Left forelimb (tissue), 1 donor: ENCODE data around the gene ATOX1.
"Not testable (repeated sequence)": the region's sequence is repeated elsewhere in the genome, so short reads cannot be mapped to it uniquely, and the experiment has no call there.

Experiments
- DNase-seq: peaks from one replicate; pipeline ENCODE4 v3.0.0-alpha.2; 2018; ENCODE audit warnings: low spot score

ATOX1 gene

DNA sequence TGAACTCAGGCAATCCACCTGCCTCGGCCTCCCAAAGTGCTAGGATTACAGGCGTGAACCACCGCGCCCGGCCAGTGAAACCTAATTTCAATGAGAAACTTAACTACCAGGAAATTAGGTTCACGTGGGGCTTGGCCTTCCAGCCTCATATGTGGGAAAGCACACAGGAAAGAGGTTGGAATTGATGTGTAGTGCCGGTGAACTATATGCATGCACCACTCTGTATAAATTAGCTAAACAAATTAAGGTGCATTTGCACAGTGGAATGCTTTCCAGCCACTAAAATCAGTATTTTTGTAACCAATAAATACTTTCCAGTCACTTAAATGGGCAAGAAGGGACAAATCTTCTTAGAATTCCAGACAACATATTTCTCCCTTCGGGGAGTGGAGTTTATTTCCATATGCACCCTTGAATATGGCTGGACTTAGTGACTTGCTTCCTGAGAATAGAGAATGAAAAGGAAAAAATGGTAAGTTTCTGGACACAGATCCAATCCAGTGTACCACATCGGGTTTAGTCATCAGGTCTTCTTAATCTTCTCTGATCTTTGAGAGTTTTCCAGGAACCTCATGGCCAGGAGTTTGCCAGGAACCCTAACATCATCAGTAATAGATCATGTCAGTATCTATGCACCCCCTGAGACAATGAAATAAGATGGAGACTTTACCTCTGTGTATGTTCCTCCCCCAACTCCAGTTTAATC, 24.9 kb downstream of the ATOX1 start:
- no peak for DNase-seq

DNA sequence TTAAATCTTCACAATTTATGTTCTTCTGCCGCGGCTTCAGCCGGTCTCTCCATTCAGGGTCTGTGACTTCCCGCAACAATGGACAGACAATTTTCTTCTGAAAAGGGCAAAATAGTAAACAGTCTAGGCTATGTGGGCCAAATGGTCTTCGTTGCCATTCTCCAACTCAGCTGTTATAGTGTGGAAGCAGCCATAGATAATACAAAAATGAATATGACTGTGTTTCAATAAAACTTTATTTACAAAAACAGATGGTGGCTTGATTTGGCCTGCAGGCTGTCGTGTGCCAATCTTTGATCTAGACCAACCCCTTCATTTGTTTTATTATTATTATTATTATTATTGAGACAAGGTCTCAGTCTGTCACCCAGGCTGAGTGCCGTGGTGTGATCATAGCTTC, 28.1 kb downstream of the ATOX1 start:
- DNase-seq: no peak

DNA sequence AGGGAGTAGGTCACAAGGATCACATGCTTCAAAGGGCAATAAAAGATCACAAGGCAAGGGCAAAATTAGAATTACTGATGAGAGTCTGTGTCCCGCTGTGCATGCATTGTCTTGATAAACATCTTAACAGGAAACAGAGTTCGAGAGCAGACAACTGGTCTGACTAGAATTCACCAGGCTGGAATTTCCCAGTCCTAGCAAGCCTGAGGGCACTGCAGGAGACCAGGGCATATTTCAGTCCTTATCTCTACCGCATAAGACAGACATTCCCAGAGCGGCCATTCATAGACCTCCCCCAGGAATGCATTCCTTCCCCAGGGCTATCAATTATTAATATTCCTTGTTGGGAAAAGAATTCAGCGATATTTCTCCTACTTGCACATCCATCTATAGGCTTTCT, 28.8 kb downstream of the ATOX1 start:
- DNase-seq: not testable (repeated sequence)

GRCh38 chr5:151724360-151724759, 34.1 kb downstream of the ATOX1 start:
- no peak for DNase-seq

GRCh38 chr5:151722546-151722945, 35.9 kb downstream of the ATOX1 start:
- no peak for DNase-seq

DNA sequence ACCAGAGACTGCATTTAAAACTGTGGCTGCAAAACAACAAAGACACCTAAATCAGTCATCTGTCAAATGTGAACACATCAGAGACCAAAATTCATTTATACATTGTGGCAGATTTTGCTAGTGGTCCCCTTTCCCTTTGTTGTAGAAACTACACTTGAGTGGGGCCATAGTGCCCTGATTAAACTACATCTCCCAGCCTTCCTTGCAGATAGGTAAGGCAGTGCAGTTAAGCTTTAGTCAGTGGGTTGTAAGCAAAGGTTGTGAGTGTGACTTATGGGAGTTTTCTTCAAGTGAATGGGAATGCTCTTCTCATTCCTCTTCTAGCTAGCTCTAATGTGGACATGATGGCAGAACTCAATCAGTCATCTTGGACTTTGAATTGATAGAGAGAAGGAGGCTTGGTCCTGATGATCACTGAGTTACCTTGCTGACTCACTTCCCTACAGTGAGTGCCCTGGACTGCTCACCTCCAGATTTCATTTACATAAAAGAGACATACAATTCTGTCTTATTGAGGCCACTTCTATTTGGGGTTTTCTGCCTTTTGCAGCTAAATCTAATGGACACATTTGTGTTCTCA, 36.5 kb downstream of the ATOX1 start:
- no peak for DNase-seq

DNA sequence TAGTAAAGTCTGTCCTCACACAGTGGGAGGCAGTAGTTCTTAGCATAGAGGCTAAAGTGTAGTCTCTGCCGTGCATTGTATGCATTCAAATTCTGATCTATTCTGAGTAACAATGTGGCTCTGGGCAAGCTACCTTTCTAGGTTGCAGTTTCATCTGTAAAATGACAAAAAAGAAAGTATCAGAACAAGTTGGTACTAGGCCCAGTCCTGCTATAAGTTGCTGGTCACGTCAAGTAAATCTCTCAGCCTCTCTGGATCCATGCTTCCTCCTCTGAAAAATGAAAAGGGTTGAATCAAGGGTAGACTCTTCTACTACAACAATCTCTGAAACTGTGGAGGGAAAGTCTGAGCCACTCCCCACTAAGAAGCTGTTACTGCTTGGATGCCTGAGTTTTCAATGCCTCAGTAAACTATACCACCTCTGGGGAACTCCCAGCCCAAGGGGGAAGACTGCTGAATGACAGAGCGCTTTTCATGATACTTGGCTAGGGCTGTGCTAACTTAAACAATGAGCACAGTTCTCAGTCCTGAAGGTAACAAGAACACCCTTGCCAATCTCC, 37.3 kb downstream of the ATOX1 start:
- no peak for DNase-seq

DNA sequence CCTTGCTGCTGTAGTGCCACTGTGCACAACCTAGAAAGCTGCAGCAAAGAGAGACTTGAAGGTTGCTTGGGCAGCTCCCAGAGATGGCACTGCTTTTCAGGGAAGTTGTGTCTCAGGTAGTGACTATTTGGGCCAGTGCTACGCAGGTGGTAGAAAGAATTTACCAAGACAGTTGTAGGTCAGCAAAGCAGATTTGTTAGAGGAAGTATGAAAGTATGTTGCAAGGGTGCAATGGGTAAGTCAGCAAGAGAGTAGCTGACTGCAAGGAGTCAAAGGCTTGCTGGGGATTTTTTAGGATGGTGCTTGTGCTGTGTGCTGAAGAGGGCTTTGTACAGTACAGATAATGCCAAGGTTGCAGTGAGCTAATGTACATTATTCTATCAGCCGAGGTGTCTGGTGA, 38.2 kb downstream of the ATOX1 start:
- DNase-seq: no peak

DNA sequence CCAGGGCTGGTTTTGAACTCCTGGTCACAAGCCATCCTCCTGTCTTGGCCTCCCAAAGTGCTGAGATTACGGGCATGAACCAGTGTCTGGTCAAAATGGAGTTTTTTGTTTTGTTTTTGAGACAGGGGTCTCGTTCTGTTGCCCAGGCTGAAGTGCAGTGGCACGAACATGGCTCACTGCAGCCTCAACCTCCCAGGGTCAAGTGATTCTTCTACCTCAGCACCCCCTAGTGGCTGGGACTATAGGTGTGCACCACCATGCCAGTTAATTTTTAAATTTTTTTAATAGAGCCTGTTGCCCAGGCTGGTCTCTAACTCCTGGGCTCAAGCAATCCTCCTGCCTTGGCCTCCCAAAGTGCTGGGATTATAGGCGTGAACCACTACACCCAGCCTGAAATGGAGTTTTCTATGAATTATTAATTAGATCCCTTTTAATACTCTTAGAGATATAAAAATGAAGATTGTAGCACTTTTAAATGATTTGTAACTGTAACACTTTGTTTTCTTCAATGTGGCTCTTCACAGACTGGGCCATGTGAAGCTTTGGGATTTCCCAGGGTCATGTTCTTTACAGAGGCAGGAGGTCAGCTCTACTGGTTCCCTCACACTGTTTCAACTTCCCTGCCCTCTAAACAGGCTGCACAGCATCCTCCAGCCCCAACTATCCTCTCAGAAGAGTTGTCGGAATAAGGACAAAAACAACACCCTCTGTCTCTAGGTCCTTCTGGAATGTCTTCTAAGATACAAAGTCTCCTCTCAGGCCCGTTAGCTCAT, 39.0 kb downstream of the ATOX1 start:
- no peak for DNase-seq

- DNase-seq: no peak
Observed at GRCh38 chr5:151718646-151719045, 39.8 kb downstream of the ATOX1 start.

- DNase-seq: no peak
Observed at GRCh38 chr5:151718153-151718552, 40.3 kb downstream of the ATOX1 start.

DNA sequence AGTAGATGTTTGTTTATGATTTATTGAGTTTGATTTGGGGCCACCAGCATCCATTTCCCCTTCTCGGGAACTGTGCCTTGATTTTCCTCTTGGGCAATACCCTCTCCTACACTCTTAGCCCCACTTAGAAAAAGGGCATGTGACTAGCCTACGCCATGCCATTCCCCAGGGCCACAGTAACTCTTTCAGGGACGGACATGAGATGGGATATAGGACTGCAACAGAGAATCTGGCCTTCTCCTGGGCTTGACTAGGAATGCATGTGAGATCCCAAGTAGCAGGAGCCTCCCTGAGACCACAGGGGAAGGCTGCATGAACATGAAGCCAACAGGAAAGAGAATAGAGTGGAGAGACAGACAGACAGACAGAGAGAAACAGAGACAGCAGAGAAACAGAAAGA, 41.0 kb downstream of the ATOX1 start:
- DNase-seq: no peak

DNA sequence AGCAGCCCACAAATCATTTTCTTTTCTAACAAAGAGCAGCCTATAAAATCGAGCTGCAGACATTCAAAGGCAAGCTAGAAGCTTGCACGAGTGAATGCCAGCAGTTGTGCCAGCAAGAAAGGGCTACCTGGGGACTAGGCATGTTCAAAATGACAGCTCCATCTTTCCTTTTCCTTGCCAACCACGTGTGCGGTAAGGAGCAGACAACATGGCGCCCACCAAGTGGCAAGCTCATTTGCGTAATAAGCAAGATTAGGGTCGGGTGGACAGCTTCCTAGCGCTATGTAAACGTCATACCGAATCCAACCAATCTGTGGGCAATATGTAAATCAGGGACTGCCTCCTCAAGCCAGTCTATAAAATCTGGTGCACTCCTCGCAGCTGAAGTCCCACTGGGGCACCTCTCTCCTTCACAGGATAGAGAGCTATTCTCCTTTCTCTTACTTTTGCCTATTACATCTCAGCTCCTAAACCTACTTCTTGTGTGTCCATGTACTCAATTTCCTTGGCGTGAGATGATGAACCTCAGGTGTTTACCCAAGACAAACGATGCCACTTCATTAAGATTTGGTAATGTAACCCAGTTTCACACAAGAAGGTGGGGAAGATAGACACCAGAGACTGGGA, 49.2 kb downstream of the ATOX1 start:
- DNase-seq: no peak

- DNase-seq: no peak
Observed at GRCh38 chr5:151708126-151708525, 50.3 kb downstream of the ATOX1 start.

- no peak for DNase-seq
Observed at GRCh38 chr5:151707567-151707966, 50.9 kb downstream of the ATOX1 start.

DNA sequence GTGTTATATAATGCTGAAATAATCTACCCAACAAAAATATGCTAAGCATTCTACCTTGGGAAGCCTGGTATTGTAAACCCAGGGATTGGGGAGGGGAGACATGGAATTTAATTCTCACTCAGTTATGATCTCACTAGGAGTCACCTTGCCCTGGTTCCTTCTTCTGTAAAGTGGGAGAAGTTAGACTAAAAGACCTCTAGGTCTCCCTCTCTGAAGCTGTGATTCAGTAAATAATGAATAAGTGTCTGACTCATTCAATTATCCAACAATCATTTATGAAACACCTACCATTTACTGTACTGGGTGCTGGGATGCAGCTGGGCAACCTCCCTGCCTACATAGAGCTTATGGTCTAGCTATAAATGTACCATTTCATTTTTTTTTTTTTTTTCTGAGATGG, 51.5 kb downstream of the ATOX1 start:
- DNase-seq: no peak

GRCh38 chr5:151703780-151704179, 54.7 kb downstream of the ATOX1 start:
- no peak for DNase-seq

- no peak for DNase-seq
Observed at GRCh38 chr5:151703227-151703626, 55.2 kb downstream of the ATOX1 start.

DNA sequence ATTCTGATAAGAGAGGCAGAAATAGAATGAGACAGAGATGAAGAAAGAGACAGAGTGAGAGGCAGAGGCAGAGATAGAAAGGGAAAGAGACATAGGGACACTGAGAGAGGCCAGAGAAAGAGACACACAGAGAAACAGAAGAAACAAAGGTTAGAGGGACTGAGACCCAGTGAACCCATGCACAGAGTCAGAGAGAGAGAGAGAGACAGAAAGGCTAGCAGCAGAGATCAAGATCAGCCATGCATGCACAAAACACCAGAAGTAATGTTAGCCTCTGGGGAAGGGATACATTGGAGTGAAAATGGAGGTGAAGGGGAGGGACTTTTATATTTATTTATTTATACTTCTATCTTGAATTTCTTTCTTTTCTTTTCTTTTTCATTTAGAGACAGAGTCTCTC, 57.6 kb downstream of the ATOX1 start:
- DNase-seq: no peak

DNA sequence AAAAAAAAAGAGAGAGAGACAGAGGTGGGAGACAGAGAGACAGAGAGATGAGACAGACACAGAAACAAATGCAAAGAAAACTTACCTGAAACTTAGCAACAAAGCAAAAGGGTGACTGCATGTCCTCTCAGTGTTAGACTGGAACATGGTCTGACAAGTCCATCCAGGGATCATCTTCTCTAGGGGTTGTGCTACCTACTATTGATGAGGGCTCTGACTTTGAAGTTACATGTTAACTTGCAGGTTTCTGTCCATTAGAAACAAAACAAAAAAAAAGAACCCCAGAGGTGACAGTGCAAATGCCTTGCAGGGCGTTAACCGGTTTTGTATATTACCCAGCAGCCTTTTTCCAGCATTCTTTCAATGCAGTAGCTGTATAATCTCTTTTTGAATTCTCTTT, 58.1 kb downstream of the ATOX1 start:
- DNase-seq: no peak

DNA sequence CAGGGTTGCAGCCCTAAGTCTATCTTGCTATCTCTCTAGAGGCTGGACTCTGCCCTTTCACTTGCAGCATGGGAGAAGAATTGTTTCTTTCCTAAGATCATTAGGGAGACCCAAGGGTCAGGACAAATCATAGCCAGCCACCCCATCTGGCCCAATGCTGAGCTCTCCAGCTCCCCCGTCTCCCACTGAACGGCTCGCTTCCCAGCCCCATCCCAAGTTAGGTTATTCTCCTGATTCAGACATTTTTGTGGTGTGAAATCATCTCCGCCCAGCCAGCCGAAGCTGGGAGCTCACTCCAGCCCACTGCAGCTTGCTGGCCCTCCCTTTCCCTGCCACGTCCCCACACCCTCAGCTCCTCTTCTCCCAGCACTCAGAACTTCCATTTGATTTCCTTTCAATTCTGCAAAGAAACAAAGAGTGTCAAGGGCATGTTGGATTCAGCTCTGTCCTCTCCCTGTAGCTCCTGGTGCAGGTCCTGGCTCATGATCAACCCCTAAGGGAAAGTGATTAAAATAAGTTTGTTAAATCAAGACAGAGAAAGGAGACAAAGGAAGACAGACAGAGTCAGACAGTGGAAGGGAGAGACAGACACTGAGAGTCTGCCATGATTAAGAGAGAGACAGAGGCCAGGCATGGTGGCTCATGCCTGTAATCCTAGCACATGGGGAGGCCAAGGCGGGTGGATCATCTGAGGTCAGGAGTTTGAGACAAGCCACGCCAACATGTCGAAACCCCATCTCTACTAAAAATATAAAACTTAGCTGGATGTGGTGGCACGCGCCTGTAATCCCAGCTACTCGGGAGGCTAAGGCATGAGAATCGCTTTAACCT, 59.1 kb downstream of the ATOX1 start:
- peak; percentile 92 for DNase-seq

GRCh38 chr5:151698081-151698480, 60.4 kb downstream of the ATOX1 start:
- DNase-seq: not testable (repeated sequence)
